HepG2 (cell line): ENCODE results near the gene STX5. TPM values are rescaled to one million over a fixed set of nuclear protein-coding genes. Genes with fewer than 3 reads are reported as not detected.
A peak's percentile ranks its signal among the peaks of the same experiment; 100 is the strongest.

Experiments
- ARHGAP35 ChIP-seq: sonication (generic); formaldehyde crosslinking; IDR thresholded peaks from 2 replicates; pipeline ENCODE4 v1.9.0; 2022; ENCODE audit warnings: mild to moderate bottlenecking, inconsistent platforms, moderate library complexity, missing genetic modification reagents, borderline replicate concordance
- CBFB ChIP-seq: sonication (generic); formaldehyde crosslinking; IDR thresholded peaks from 2 replicates; pipeline ENCODE4 v1.4.0; 2020; ENCODE audit warnings: missing genetic modification reagents
- EHMT2 ChIP-seq: fragments of 200-600 bp; sonication (generic); IDR thresholded peaks from 2 replicates; pipeline ENCODE4 v1.7.0; 2017; ENCODE audit warnings: antibody characterized with exemption, low read depth, low read length, borderline replicate concordance
- FOXA3 ChIP-seq: IDR thresholded peaks from 2 replicates; pipeline ENCODE4 v1.6.1; 2016; ENCODE audit warnings: missing genetic modification reagents, missing compliant biosample characterization
- GATA4 ChIP-seq: sonication (generic); IDR thresholded peaks from 2 replicates; pipeline ENCODE4 v1.6.1; 2016; ENCODE audit warnings: antibody characterized with exemption, low read depth, borderline replicate concordance
- HMG20B ChIP-seq: conservative IDR thresholded peaks from 2 replicates; pipeline ENCODE4 v1.6.1; 2016; ENCODE audit warnings: missing genetic modification reagents, missing compliant biosample characterization
- KDM5B ChIP-seq: sonication (generic); formaldehyde crosslinking; IDR thresholded peaks from 2 replicates; pipeline ENCODE4 v1.4.0; 2020; ENCODE audit warnings: missing genetic modification reagents, mild to moderate bottlenecking, borderline replicate concordance
- PCBP2 ChIP-seq: fragments of 200-400 bp; formaldehyde crosslinking; optimal IDR thresholded peaks from 2 replicates; pipeline ENCODE3; 2018; ENCODE audit warnings: low read length, low read depth; ENCODE audit not compliant: poor library complexity, severe bottlenecking
- REL ChIP-seq: sonication (generic); formaldehyde crosslinking; conservative IDR thresholded peaks from 2 replicates; pipeline ENCODE4 v1.8.0; 2022; ENCODE audit warnings: mild to moderate bottlenecking, missing genetic modification reagents, moderate library complexity
- RELA ChIP-seq: sonication (generic); formaldehyde crosslinking; IDR thresholded peaks from 2 replicates; pipeline ENCODE4 v1.4.0; 2020; ENCODE audit warnings: missing genetic modification reagents
- THAP7 ChIP-seq: sonication (generic); formaldehyde crosslinking; IDR thresholded peaks from 2 replicates; pipeline ENCODE4 v1.8.1; 2023; ENCODE audit warnings: mild to moderate bottlenecking, missing genetic modification reagents
- ZBTB10 ChIP-seq: sonication (generic); formaldehyde crosslinking; IDR thresholded peaks from 2 replicates; pipeline ENCODE4 v1.4.0; 2020; ENCODE audit warnings: missing genetic modification reagents, borderline replicate concordance
- ZNF577 ChIP-seq: sonication (generic); formaldehyde crosslinking; IDR thresholded peaks from 2 replicates; pipeline ENCODE4 v1.4.0; 2020; ENCODE audit warnings: mild to moderate bottlenecking, low read depth, missing genetic modification reagents, borderline replicate concordance
- ZNF607 ChIP-seq: sonication (generic); formaldehyde crosslinking; IDR thresholded peaks from 2 replicates; pipeline ENCODE4 v1.5.1; 2020; ENCODE audit warnings: missing genetic modification reagents, mild to moderate bottlenecking, borderline replicate concordance
- ZNF619 ChIP-seq: sonication (generic); formaldehyde crosslinking; IDR thresholded peaks from 2 replicates; pipeline ENCODE4 v1.4.0; 2020; ENCODE audit warnings: mild to moderate bottlenecking, missing genetic modification reagents
- ZNF773 ChIP-seq: sonication (generic); formaldehyde crosslinking; IDR thresholded peaks from 2 replicates; pipeline ENCODE4 v1.4.0; 2020; ENCODE audit warnings: missing genetic modification reagents, borderline replicate concordance
- ZNF878 ChIP-seq: sonication (generic); formaldehyde crosslinking; IDR thresholded peaks from 2 replicates; pipeline ENCODE4 v1.8.1; 2023; ENCODE audit warnings: mild to moderate bottlenecking, missing genetic modification reagents, moderate library complexity
- ZNF879 ChIP-seq: sonication (generic); formaldehyde crosslinking; IDR thresholded peaks from 2 replicates; pipeline ENCODE4 v1.8.1; 2023; ENCODE audit warnings: missing genetic modification reagents
- polyA plus RNA-seq, 8 experiments: library from polyadenylated mRNA; depleted of rRNA in 3 of 8; stranded (reverse) in 7 of 8; unstranded in 1 of 8; fragments of >200 nt; fragmentation: Illumina TruSeq in 4 of 8; extraction: Trizol in 4 of 8; gene quantifications; 2 replicates each; pipeline versions ENCODE4 v1.2.1 to v1.2.3, GENCODE V29; 2011 to 2016; ENCODE audit warnings: low read depth in 4 of 8, missing spikeins in 1 of 8, mixed read lengths in 1 of 8; ENCODE audit not compliant: insufficient read depth in 1 of 8
- total RNA-seq, 5 experiments: library from RNA; depleted of rRNA; stranded (reverse); fragments of >200 nt; fragmentation: Illumina TruSeq; extraction: Trizol; gene quantifications; 2 replicates each; pipeline ENCODE4 v1.2.3, GENCODE V29; 2016; ENCODE audit warnings: low read depth in 1 of 5
- TF ChIP-seq, protein P1 (sequence below): sonication (generic); formaldehyde crosslinking; IDR thresholded peaks from 2 replicates; pipeline ENCODE4 v1.8.1; 2023; ENCODE audit warnings: mild to moderate bottlenecking, moderate library complexity, missing genetic modification reagents
- TF ChIP-seq, protein P2 (sequence below): sonication (generic); formaldehyde crosslinking; IDR thresholded peaks from 2 replicates; pipeline ENCODE4 v1.5.0; 2020; ENCODE audit warnings: mild to moderate bottlenecking, missing genetic modification reagents, moderate library complexity

STX5 gene
- total and polyA plus RNA-seq, 2 of the 13 experiments (the other 11 are each of a cell fraction or from before 2014, with no cell fraction given): 26.9 to 30.0 TPM

GRCh38 chr11:62880803-62881578, 49.1 kb upstream of the STX5 start, which contains the start of gene SLC3A2 (continued):
- TF ChIP-seq ZNF619 (peak; percentile 52; the same call in 1 of the 2 replicates), EHMT2 (no peak), RELA (no peak), ZNF878 (no peak), PCBP2 (no peak), CBFB (peak; percentile 58), GATA4 (peak; percentile 35; the same call in 1 of the 2 replicates), ARHGAP35 (CRISPR knock-in tag) (no peak; the same call in 1 of the 2 replicates), ZNF773 (CRISPR knock-in tag) (peak; percentile 18), ZNF879 (CRISPR knock-in tag) (no peak), HMG20B (CRISPR knock-in tag) (no peak), REL (CRISPR knock-in tag) (no peak; the same call in 1 of the 2 replicates), THAP7 (CRISPR knock-in tag) (0 out of 2 replicates have a peak, but pooled peaks have one; percentile 42), KDM5B (CRISPR knock-in tag) (no peak; the same call in 1 of the 2 replicates), ZNF577 (CRISPR knock-in tag) (peak; percentile 86; the same call in 1 of the 2 replicates), ZNF607 (CRISPR knock-in tag) (0 out of 2 replicates have a peak, but pooled peaks have one; percentile 55), FOXA3 (no peak; the same call in 1 of the 2 replicates), ZBTB10 (CRISPR knock-in tag) (no peak)
- TF ChIP-seq, protein P1, sequence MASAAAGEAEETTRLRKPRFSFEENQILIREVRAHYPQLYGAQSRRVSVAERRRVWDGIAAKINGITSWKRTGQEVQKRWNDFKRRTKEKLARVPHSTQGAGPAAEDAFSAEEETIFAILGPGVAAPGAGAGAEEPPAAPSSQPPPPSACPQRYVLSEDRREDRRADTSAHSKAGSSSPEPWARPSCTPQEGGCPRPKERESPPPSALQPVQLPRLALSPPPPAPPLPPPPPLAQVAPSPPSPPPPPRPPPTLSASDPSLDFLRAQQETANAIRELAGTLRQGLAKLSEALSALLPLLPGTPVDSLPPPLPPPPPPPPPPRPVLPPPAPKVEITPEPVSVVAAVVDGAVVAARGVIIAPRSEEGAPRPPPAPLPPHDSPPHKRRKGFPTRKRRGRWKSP (CRISPR knock-in tag): peak; percentile 92
- TF ChIP-seq, protein P2, sequence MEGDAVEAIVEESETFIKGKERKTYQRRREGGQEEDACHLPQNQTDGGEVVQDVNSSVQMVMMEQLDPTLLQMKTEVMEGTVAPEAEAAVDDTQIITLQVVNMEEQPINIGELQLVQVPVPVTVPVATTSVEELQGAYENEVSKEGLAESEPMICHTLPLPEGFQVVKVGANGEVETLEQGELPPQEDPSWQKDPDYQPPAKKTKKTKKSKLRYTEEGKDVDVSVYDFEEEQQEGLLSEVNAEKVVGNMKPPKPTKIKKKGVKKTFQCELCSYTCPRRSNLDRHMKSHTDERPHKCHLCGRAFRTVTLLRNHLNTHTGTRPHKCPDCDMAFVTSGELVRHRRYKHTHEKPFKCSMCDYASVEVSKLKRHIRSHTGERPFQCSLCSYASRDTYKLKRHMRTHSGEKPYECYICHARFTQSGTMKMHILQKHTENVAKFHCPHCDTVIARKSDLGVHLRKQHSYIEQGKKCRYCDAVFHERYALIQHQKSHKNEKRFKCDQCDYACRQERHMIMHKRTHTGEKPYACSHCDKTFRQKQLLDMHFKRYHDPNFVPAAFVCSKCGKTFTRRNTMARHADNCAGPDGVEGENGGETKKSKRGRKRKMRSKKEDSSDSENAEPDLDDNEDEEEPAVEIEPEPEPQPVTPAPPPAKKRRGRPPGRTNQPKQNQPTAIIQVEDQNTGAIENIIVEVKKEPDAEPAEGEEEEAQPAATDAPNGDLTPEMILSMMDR (CRISPR knock-in tag): peak; percentile 94
